Measurements from ENCODE around the gene ANKRD40CL. TPM values are rescaled to one million over a fixed set of nuclear protein-coding genes. Genes with fewer than 3 reads are reported as not detected.
A peak's percentile ranks its signal among the peaks of the same experiment; 100 is the strongest.
"Not testable (repeated sequence)": the region's sequence is repeated elsewhere in the genome, so short reads cannot be mapped to it uniquely, and the experiment has no call there.

The ANKRD40CL gene
- total RNA-seq, 1 experiment from 2014 or later = not detected

- no peak overlapping the region for H3K27ac ChIP-seq
- no peaks in the 10 kb centered on the region; the same call in 1 of the 2 replicates for H3K4me1 ChIP-seq
- H3K27me3 ChIP-seq = no peaks in the 10 kb centered on the region
- no peaks in the 10 kb centered on the region for H3K9me3 ChIP-seq (replicated peaks)
- no peak overlapping the region for H3K4me3 ChIP-seq
- DNase-seq = peak in 1 of 2 experiments; percentile 10
- peaks cover 11% of the 10 kb centered on the region for H3K36me3 ChIP-seq
Measured at GRCh38 chr17:50758524-50758923, 8.8 kb downstream of the ANKRD40CL start.

GRCh38 chr17:50754521-50754920 lies 12.8 kb downstream of the ANKRD40CL start:
- Histone ChIP-seq H3K27ac (no peak overlapping the region), H3K4me1 (no peaks in the 10 kb centered on the region), H3K9me3 (replicated peaks) (no peaks in the 10 kb centered on the region), H3K36me3 (peaks cover 51% of the 10 kb centered on the region), H3K27me3 (no peaks in the 10 kb centered on the region), H3K4me3 (no peak overlapping the region)
- DNase-seq = no peak

GRCh38 chr17:50749245-50749644 lies 18.1 kb downstream of the ANKRD40CL start:
- peaks cover 92% of the 10 kb centered on the region for H3K36me3 ChIP-seq
- H3K4me1 ChIP-seq = no peaks in the 10 kb centered on the region
- no peaks in the 10 kb centered on the region for H3K9me3 ChIP-seq (replicated peaks)
- H3K27ac ChIP-seq = no peak overlapping the region
- no peak for DNase-seq
- no peak overlapping the region for H3K4me3 ChIP-seq
- H3K27me3 ChIP-seq = no peaks in the 10 kb centered on the region

- Histone ChIP-seq H3K4me3 (no peak overlapping the region), H3K9me3 (replicated peaks) (no peaks in the 10 kb centered on the region), H3K4me1 (no peaks in the 10 kb centered on the region), H3K27ac (no peak overlapping the region), H3K36me3 (peaks cover 89% of the 10 kb centered on the region), H3K27me3 (no peaks in the 10 kb centered on the region)
- no peak for DNase-seq
Measured at GRCh38 chr17:50745631-50746030, 21.7 kb downstream of the ANKRD40CL start.

- Histone ChIP-seq H3K36me3 (peaks cover 72% of the 10 kb centered on the region), H3K27ac (no peak overlapping the region)
- DNase-seq = no peak
Measured at GRCh38 chr17:50739098-50739497, 28.2 kb downstream of the ANKRD40CL start.

GRCh38 chr17:50737118-50737698 lies 30.1 kb downstream of the ANKRD40CL start:
- Histone ChIP-seq H3K4me3 (no peak overlapping the region), H3K27ac (no peak overlapping the region), H3K27me3 (no peaks in the 10 kb centered on the region), H3K4me1 (no peaks in the 10 kb centered on the region), H3K9me3 (replicated peaks) (no peaks in the 10 kb centered on the region), H3K36me3 (peaks cover 55% of the 10 kb centered on the region)
- no peak for DNase-seq

More at GRCh38 chr17:50739098-50739497, 28.2 kb downstream of the ANKRD40CL start:
- H3K4me1 ChIP-seq = no peaks in the 10 kb centered on the region
- no peaks in the 10 kb centered on the region for H3K27me3 ChIP-seq
- no peaks in the 10 kb centered on the region for H3K9me3 ChIP-seq (replicated peaks)
- H3K4me3 ChIP-seq = no peak overlapping the region

- no peak for DNase-seq
- Histone ChIP-seq H3K36me3 (peaks cover 38% of the 10 kb centered on the region), H3K9me3 (replicated peaks) (no peaks in the 10 kb centered on the region), H3K4me3 (no peak overlapping the region), H3K27ac (no peak overlapping the region), H3K4me1 (no peaks in the 10 kb centered on the region), H3K27me3 (no peaks in the 10 kb centered on the region)
Measured at GRCh38 chr17:50735287-50735686, 32.0 kb downstream of the ANKRD40CL start.

GRCh38 chr17:50731575-50732460 lies 35.5 kb downstream of the ANKRD40CL start:
- Histone ChIP-seq H3K4me1 (no peaks in the 10 kb centered on the region), H3K27me3 (no peaks in the 10 kb centered on the region), H3K4me3 (no peak overlapping the region), H3K9me3 (replicated peaks) (no peaks in the 10 kb centered on the region), H3K27ac (no peak overlapping the region), H3K36me3 (peaks cover 5% of the 10 kb centered on the region; the same call in 1 of the 2 replicates)
- no peak for DNase-seq

GRCh38 chr17:50728881-50729765 lies 38.2 kb downstream of the ANKRD40CL start:
- H3K27ac ChIP-seq = no peak overlapping the region
- no peak overlapping the region for H3K4me3 ChIP-seq
- H3K27me3 ChIP-seq = no peaks in the 10 kb centered on the region
- no peaks in the 10 kb centered on the region for H3K9me3 ChIP-seq (replicated peaks)
- no peak for DNase-seq
- H3K36me3 ChIP-seq = peaks cover 4% of the 10 kb centered on the region; the same call in 1 of the 2 replicates
- peaks cover 7% of the 10 kb centered on the region for H3K4me1 ChIP-seq

- Histone ChIP-seq H3K4me1 (peaks cover 7% of the 10 kb centered on the region), H3K27ac (no peak overlapping the region), H3K27me3 (no peaks in the 10 kb centered on the region), H3K9me3 (replicated peaks) (no peaks in the 10 kb centered on the region), H3K4me3 (no peak overlapping the region), H3K36me3 (peaks cover 4% of the 10 kb centered on the region; the same call in 1 of the 2 replicates)
- no peak for DNase-seq
Measured at GRCh38 chr17:50728112-50728429, 39.2 kb downstream of the ANKRD40CL start.

- DNase-seq = no peak
- Histone ChIP-seq H3K27me3 (no peaks in the 10 kb centered on the region), H3K9me3 (replicated peaks) (no peaks in the 10 kb centered on the region), H3K27ac (no peak overlapping the region), H3K4me3 (no peak overlapping the region), H3K36me3 (peaks cover 4% of the 10 kb centered on the region; the same call in 1 of the 2 replicates), H3K4me1 (peaks cover 7% of the 10 kb centered on the region)
Measured at GRCh38 chr17:50725769-50726655, 41.3 kb downstream of the ANKRD40CL start.

GRCh38 chr17:50724622-50725021 lies 42.7 kb downstream of the ANKRD40CL start:
- not testable (repeated sequence) for DNase-seq; H3K36me3 ChIP-seq; H3K27ac ChIP-seq; H3K27me3 ChIP-seq; H3K9me3 ChIP-seq (replicated peaks); H3K4me1 ChIP-seq; H3K4me3 ChIP-seq

GRCh38 chr17:50722746-50723145 lies 44.6 kb downstream of the ANKRD40CL start:
- H3K36me3 ChIP-seq = peaks cover 4% of the 10 kb centered on the region; the same call in 1 of the 2 replicates
- no peak for DNase-seq
- no peaks in the 10 kb centered on the region for H3K9me3 ChIP-seq (replicated peaks)
- no peak overlapping the region for H3K4me3 ChIP-seq
- no peak overlapping the region for H3K27ac ChIP-seq
- H3K27me3 ChIP-seq = no peaks in the 10 kb centered on the region
- H3K4me1 ChIP-seq = peaks cover 7% of the 10 kb centered on the region
